Frontal cortex (tissue), 4 donors: ENCODE measurements around the gene MOB2. TPM values are rescaled to one million over a fixed set of nuclear protein-coding genes. Genes with fewer than 3 reads are reported as not detected.
A peak's percentile ranks its signal among the peaks of the same experiment; 100 is the strongest.
"Not testable (repeated sequence)": the region's sequence is repeated elsewhere in the genome, so short reads cannot be mapped to it uniquely, and the experiment has no call there.

Experiments used
- DNase-seq, 2 donors: peaks; one replicate each; pipeline ENCODE4 v3.0.0; 2012; ENCODE audit warnings: low spot score in 2 of 2
- FAIRE-seq: peaks from 2 replicates; lab custom pipeline; 2012; peaks lifted over from hg19 to GRCh38; lab: Jason Lieb, UNC
- total RNA-seq: library from RNA; depleted of rRNA; stranded (reverse); fragments of >200 nt; gene quantifications from one replicate; pipeline ENCODE4 v1.2.3, GENCODE V29; 2014
- donor health status: control.
- donor health status: control.
- donor health status: control.

The MOB2 gene
- total RNA-seq, 1 donor from 2014 or later: 15.1 TPM

GRCh38 chr11:1447845-1448825 lies 38.4 kb downstream of the MOB2 start:
- DNase-seq (peak; percentile 65 to 82), FAIRE-seq (no peak)

- FAIRE-seq (no peak), DNase-seq (no peak)
Measured at GRCh38 chr11:1446623-1447022, 40.0 kb downstream of the MOB2 start.

- no peak for FAIRE-seq
- no peak for DNase-seq
Measured at GRCh38 chr11:1445741-1446445, 40.7 kb downstream of the MOB2 start.

- FAIRE-seq (no peak), DNase-seq (no peak)
Measured at GRCh38 chr11:1444823-1445422, 41.7 kb downstream of the MOB2 start.

- FAIRE-seq: no peak
- no peak for DNase-seq
Measured at GRCh38 chr11:1444321-1444720, 42.3 kb downstream of the MOB2 start.

GRCh38 chr11:1443737-1444136 lies 42.8 kb downstream of the MOB2 start:
- no peak for FAIRE-seq

GRCh38 chr11:1442807-1443366 lies 43.7 kb downstream of the MOB2 start:
- no peak for DNase-seq

More at GRCh38 chr11:1443737-1444136, 42.8 kb downstream of the MOB2 start:
- no peak for DNase-seq

GRCh38 chr11:1442163-1442562 lies 44.4 kb downstream of the MOB2 start:
- FAIRE-seq (no peak), DNase-seq (peak; percentile 71 to 76)

More at GRCh38 chr11:1442807-1443366, 43.7 kb downstream of the MOB2 start:
- no peak for FAIRE-seq

GRCh38 chr11:1440496-1440895 lies 46.1 kb downstream of the MOB2 start:
- DNase-seq (no peak), FAIRE-seq (no peak)

GRCh38 chr11:1440066-1440465 lies 46.5 kb downstream of the MOB2 start:
- DNase-seq (no peak), FAIRE-seq (no peak)

- DNase-seq (no peak), FAIRE-seq (no peak)
Measured at GRCh38 chr11:1439341-1439740, 47.2 kb downstream of the MOB2 start.

- DNase-seq (no peak), FAIRE-seq (no peak)
Measured at GRCh38 chr11:1438967-1439330, 47.6 kb downstream of the MOB2 start.

GRCh38 chr11:1438261-1438966 lies 48.2 kb downstream of the MOB2 start:
- FAIRE-seq (no peak), DNase-seq (no peak)

- DNase-seq (no peak), FAIRE-seq (no peak)
Measured at GRCh38 chr11:1437500-1437899, 49.1 kb downstream of the MOB2 start.

GRCh38 chr11:1436468-1437039 lies 50.0 kb downstream of the MOB2 start:
- DNase-seq (no peak), FAIRE-seq (no peak)

- DNase-seq: no peak
- no peak for FAIRE-seq
Measured at GRCh38 chr11:1435820-1436467, 50.6 kb downstream of the MOB2 start.

GRCh38 chr11:1435479-1435819 lies 51.1 kb downstream of the MOB2 start:
- FAIRE-seq, DNase-seq: not testable (repeated sequence)

GRCh38 chr11:1433977-1434640 lies 52.5 kb downstream of the MOB2 start:
- FAIRE-seq (no peak), DNase-seq (no peak)
